NCI-H2081 treated with DMSO at 0.1 percent for 48 hours (cell line): ENCODE data around the gene USP15.

Experiments used
- DNase-seq: peaks from one replicate; lab custom pipeline; 2025; lab: John Stamatoyannopoulos, UW

Gene USP15

DNA sequence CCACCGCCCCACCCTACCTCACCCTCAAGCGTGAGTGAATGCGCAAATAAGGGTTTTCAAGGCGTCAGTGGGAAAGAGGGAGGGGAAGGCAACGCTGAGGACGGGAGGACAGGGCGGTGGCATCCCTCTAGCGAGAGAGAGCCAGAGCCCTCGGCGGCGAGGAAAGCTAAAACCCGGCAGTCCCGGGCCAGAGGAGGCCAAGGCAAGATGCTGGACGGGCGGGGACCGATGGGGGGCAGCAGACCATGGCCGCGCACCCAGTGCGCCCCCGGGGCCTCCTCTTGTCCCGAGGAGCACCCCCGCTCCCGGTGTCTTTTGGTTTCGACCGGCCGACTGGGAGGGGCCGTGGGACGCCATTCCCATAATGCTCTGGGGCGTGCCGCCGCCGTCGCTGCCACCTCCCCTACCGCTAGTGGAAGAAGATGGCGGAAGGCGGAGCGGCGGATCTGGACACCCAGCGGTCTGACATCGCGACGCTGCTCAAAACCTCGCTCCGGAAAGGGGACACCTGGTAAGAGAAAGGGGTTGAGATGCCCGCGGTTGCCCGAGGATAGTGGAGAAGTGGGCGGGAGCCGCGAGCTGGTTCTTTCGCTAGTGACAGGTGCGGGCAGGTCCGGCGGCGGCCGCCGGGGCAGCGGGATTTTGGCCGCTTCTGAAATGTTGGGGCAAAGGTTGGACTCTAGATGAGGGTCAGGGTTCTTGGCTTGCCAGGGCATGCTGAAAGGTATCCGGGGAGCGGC lies at the start of gene USP15:
TSS of gene USP15 (plus strand) at position 412 of the 740 bp plus-strand sequence. CDS start at position 423, 11 bp downstream.
- peak; percentile 71 for DNase-seq

GRCh38 chr12:62210422-62210821 lies 49.8 kb upstream of the USP15 start:
- DNase-seq: no peak

DNA sequence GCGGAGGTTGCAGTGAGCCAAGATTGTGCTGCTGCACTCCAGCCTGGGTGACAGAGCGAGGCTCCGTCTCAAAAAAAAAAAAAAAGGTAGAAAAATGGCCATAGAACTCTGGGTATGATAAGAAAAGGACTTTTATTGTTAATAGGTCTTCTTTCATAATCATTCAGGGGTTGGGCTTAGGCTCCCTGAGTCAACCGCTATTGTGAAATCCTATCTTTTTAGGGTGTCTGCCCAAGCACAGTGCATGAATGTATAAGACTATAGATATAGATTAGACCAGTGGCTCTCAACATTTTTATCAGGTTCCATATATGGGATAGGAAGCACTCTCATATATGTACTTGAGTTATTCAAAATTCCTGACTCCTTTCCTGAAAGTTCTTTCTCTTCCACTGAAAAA lies 48.7 kb upstream of the USP15 start:
- DNase-seq: no peak

GRCh38 chr12:62214846-62215245 lies 45.4 kb upstream of the USP15 start:
- DNase-seq: no peak

GRCh38 chr12:62215506-62215905 lies 44.7 kb upstream of the USP15 start:
- no peak for DNase-seq

GRCh38 chr12:62217466-62218194 lies 42.6 kb upstream of the USP15 start:
- no peak for DNase-seq

GRCh38 chr12:62221107-62221506 lies 39.1 kb upstream of the USP15 start:
- DNase-seq: no peak

- DNase-seq: no peak
Measured at GRCh38 chr12:62224601-62225000, 35.6 kb upstream of the USP15 start.

- no peak for DNase-seq
Measured at GRCh38 chr12:62227091-62227490, 33.1 kb upstream of the USP15 start.

DNA sequence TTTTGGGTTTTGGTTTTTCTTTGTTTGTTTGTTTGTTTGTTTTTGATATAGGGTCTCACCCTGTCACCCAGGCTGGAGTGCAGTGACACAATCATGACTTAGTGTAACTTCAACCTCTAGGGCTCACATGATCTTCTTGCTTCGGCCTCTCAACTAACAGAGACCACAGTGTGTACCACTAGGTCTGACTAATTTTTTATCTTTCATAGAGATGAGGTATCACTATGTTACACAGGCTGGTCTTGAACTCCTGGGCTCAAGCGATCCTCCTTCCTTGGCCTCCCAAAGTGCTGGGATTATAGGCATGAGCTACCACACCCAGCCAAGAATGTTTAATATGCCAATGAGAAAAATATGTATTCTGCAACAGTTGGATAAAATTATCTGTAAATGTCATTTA lies 29.6 kb upstream of the USP15 start:
- no peak for DNase-seq

- DNase-seq: no peak
Measured at GRCh38 chr12:62232143-62232729, 28.0 kb upstream of the USP15 start.

DNA sequence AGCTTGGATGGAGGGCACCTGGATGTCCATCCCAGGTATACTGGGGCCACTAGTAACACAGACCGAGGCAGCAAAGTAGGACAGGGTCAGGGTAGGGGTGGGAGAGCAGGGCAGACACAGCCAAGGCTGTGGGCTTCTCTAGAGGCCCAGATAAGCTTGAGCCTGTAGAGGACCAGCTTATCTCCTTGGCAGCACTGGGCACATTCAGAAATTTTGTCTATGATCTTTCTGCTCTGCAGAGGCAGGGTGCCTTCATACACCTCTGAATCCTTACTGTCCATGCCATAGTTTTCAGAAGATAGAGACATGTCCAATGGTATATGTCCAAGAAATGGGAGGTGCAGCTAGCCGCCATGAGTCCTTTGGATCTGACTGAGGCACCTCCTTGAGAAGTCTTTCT lies 26.4 kb upstream of the USP15 start:
- no peak for DNase-seq

GRCh38 chr12:62239571-62239970 lies 20.6 kb upstream of the USP15 start:
- DNase-seq: no peak

GRCh38 chr12:62247281-62248045 lies 12.7 kb upstream of the USP15 start:
- DNase-seq: no peak

GRCh38 chr12:62248873-62249272 lies 11.3 kb upstream of the USP15 start:
- no peak for DNase-seq

DNA sequence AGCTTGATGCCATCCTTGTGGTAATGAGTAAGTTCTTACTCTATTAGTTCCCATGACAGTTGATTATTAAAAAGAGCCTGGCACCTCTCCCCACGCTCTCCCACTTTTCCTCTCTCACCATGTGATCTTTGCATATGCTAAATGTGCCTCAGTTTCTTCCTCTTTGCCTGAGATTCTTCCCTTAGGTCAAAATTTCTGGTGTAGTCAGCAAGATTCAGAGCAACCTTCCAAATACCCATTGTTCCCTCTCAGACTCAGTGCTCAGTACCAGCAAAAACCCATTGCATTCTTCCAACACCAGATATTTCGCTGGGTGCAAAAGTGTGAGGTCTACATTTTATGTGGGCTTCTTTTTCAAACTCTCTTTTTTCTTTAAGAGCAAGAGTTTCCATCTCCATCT lies 10.8 kb upstream of the USP15 start:
- DNase-seq: no peak

DNA sequence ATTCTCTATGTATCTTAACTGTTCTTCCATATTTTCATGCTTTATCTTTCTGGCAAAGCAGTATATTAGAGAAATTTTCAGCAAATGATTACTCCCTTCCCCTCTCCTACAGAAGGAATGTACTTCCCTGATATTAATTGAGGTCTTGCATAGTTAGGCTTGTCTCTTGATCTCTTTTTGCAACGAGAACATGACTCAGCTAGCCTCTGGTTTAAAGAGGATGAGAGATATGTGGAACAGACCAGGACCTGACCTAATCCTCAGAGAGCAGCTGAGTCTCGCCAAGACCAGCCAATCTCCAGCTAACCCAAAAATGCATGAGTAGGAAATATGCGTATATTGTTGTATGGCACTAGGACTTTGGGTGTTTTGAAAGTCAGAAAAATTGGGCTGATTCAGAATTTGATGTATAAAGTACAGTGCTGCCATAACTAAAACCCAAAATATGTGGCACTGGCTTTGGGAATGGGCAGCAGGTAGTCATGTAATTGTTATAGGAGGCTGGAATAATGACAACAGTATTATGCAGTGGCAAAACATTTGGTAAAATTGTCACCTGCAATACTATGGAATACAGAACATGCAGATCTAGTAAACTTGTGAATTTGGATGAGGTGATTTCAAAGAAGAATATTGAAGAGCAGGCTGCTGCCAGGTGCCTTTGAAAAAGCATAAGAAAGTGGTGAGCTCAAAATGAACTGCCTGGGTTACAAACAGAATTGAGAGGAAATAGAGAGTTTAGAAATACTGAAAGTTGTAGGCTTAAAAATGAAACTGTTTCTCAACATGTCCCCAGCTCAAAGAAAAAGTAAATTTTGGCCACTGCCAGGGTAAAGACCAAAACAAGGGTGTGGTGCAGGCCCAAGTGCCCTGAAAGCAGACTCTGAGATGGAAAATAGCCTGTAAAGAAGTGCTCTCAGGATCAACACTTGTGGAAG lies 9.3 kb upstream of the USP15 start:
- no peak for DNase-seq

DNA sequence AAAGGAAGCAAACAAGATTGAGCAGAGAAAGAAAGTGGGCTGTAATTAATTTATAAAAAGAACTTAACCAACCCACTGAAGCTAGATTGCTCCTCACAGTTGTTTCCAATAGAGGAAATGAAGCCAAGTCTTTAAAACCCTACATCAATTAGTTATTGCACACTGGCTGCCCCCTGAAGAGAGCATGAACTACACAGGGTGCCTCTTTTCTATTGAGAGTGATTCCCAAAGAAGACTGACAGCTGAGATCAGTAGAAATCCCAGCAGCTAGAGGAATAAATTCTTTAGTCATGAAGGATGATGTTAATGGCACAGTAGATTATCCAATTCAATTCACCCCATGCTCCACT lies 8.6 kb upstream of the USP15 start:
- DNase-seq: no peak

DNA sequence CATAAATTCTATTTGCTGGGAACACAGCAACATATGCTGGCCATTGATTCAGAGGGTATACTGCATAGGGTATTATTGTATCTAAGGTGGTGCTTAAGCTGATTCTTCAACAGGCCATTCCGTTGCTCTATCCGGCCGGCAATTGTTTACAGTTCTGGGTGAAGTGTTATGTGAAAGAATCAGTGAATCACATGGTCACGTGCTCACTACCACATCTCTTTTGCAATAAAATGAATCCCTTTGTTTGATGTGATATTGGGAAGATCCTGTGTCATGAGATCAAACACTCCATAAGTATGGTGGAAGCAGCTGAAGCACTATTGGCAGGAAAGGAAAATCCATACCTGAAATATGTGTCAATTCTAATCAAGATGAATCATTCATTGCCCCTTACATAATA lies 7.6 kb upstream of the USP15 start:
- DNase-seq: no peak

- no peak for DNase-seq
Measured at GRCh38 chr12:62254967-62255366, 5.2 kb upstream of the USP15 start.

GRCh38 chr12:62256408-62257096 lies 3.7 kb upstream of the USP15 start:
- DNase-seq: no peak
